Activated CD8-positive, alpha-beta memory T cell treated with anti-CD3 and anti-CD28 coated beads, Interleukin-2, amount 10 ng/mL, durations not matched to agents 7 days and 5 days (primary cell): ENCODE measurements around the gene MAP7. TPM values are rescaled to one million over a fixed set of nuclear protein-coding genes. Genes with fewer than 3 reads are reported as not detected.

Experiments used
- ATAC-seq: fragments of 150-1000 bp; cut with Tn5 transposase; one replicate; pipeline ENCODE4 v1.10.0; 2021; ENCODE audit warnings: moderate library complexity
- CTCF ChIA-PET: fragments of 350-600 bp; sonication (Branson Sonifier 250); formaldehyde crosslinking; loops from one replicate; lab custom pipeline; 2021; ENCODE audit warnings: antibody characterized with exemption; lab: Charles Lee
- DNase-seq: peaks from one replicate; pipeline ENCODE4 v3.0.0-alpha.2; 2020
- H3K27ac Mint-ChIP-seq: one replicate; pipeline ENCODE4 v1.8.0; 2021; ENCODE audit warnings: mild to moderate bottlenecking, mixed read lengths
- H3K27me3 Mint-ChIP-seq: one replicate; pipeline ENCODE4 v1.8.0; 2021; ENCODE audit warnings: mixed read lengths
- H3K36me3 Mint-ChIP-seq: one replicate; pipeline ENCODE4 v1.8.0; 2021; ENCODE audit warnings: mild to moderate bottlenecking, mixed read lengths
- H3K4me1 Mint-ChIP-seq: one replicate; pipeline ENCODE4 v1.8.0; 2021; ENCODE audit warnings: mixed read lengths
- H3K4me3 Mint-ChIP-seq: one replicate; pipeline ENCODE4 v1.8.0; 2021; ENCODE audit warnings: mild to moderate bottlenecking, moderate library complexity, mixed read lengths
- H3K9me3 Mint-ChIP-seq: one replicate; pipeline ENCODE4 v1.8.0; 2022; ENCODE audit warnings: low read depth, mixed read lengths
- total RNA-seq, 2 experiments: library from RNA; stranded (reverse); gene quantifications; one replicate each; pipeline ENCODE4 v1.2.3, GENCODE V29; 2021

Gene MAP7
- total RNA-seq, 2 experiments from 2014 or later: 0.29 to 0.59 TPM

DNA sequence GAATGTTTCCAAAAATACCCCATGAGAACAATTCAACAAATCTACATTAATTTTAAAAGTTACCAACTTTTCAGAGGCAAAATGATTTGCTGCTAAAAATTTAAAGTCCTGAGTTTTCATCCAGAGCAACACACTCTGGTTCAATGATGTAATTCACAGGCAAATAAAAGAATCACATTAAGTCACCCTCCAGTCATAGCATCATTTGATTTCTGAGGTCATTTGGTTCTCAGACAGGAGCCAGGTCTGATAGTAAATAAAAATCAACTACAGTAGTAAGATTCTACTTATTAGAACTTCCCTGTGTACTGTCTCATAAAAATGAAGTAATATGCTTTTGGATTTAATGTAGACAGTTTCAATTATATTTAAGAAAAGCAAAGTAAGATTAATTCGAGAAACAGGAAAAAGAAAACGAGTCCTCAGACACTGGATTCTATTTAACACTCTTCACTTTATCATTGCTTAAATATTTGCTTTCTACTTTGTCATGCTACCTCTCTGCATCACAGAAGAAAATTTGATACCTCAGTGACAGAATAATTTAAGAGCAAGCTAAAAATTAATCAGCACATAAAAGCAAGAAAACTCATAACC, 25.8 kb downstream of the MAP7 start:
- ATAC-seq: no peak
- Mint-ChIP-seq H3K9me3 (no peaks in the 10 kb centered on the region), H3K4me3 (no peak overlapping the region), H3K4me1 (peaks cover 19% of the 10 kb centered on the region), H3K27me3 (peaks cover 39% of the 10 kb centered on the region), H3K27ac (no peak overlapping the region), H3K36me3 (peaks cover 2% of the 10 kb centered on the region)
- DNase-seq: no peak
- CTCF ChIA-PET: interaction anchor here (2.4 kb wide), 1 partner anchor 25 kb away, joined by 15 read pairs; the partner anchor contains the start of gene MAP7

DNA sequence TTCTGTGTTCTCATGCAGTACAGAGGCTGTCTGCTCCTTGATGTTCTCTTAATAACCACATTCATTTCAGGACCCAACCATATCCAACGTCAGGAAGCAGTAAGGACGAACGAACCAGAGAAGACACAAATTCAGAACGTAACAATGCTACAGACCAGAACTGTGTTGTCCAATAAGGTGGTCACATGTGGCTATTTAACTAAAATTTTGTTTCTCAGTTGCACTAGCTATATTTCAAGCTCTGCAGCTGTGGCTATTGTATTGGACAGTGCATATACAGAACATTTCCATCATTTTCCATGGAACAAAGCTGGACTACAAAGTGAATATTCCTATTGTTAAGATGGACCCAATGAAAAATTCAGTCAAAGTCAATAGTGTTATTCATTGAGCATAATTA, 27.0 kb downstream of the MAP7 start:
- H3K36me3 Mint-ChIP-seq: peaks cover 2% of the 10 kb centered on the region
- no peak overlapping the region for H3K27ac Mint-ChIP-seq
- H3K27me3 Mint-ChIP-seq: peaks cover 41% of the 10 kb centered on the region
- DNase-seq (no peak), ATAC-seq (no peak)
- H3K4me1 Mint-ChIP-seq: peaks cover 19% of the 10 kb centered on the region
- no peaks in the 10 kb centered on the region for H3K9me3 Mint-ChIP-seq
- H3K4me3 Mint-ChIP-seq: no peak overlapping the region
- CTCF ChIA-PET: no interaction called here

DNA sequence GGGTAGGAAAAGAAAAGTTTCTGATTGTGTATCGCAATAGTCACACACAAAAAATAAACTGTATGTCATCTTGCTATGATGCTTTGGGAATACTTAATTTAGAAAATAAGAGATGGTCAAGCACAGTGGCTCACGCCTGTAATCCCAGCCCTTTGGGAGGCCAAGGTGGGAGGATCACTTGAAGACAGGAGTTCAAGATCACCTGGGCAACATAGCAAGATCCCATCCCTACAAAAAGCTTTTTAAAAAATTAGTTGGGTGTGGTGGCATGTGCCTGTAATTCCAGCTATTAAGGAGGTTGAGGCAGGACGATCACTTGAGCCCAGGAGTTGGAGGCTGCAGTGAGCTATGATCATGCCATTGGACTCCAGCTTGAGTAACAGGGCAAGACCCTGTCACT, 27.6 kb downstream of the MAP7 start:
- H3K27ac Mint-ChIP-seq: no peak overlapping the region
- peaks cover 2% of the 10 kb centered on the region for H3K36me3 Mint-ChIP-seq
- peaks cover 19% of the 10 kb centered on the region for H3K4me1 Mint-ChIP-seq
- peaks cover 38% of the 10 kb centered on the region for H3K27me3 Mint-ChIP-seq
- no peak for DNase-seq
- no peak overlapping the region for H3K4me3 Mint-ChIP-seq
- no peak for ATAC-seq
- CTCF ChIA-PET: no interaction called here
- H3K9me3 Mint-ChIP-seq: no peaks in the 10 kb centered on the region

DNA sequence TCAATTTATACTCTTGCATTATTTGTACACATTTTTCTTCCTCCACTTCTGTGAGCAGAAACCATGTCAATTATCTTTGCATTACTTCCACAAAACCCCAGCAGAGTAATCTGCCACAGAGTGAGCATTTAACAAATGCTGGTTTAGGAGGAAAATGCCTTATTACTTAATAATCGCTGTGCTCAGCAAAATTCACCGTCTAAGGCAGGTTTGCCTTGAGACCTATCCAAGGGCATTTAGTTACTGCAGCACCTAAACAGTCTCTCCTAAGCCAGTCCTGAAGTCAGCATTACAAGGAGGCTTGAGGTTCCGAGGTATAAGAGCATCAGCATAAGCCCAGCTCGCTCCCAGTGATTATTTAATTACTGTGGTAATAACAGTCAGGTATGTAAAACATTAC, 28.3 kb downstream of the MAP7 start:
- no peak overlapping the region for H3K27ac Mint-ChIP-seq
- peaks cover 2% of the 10 kb centered on the region for H3K36me3 Mint-ChIP-seq
- H3K4me1 Mint-ChIP-seq: peaks cover 15% of the 10 kb centered on the region
- ATAC-seq (no peak), DNase-seq (no peak)
- H3K27me3 Mint-ChIP-seq: peaks cover 32% of the 10 kb centered on the region
- H3K4me3 Mint-ChIP-seq: no peak overlapping the region
- CTCF ChIA-PET: no interaction called here
- H3K9me3 Mint-ChIP-seq: no peaks in the 10 kb centered on the region

DNA sequence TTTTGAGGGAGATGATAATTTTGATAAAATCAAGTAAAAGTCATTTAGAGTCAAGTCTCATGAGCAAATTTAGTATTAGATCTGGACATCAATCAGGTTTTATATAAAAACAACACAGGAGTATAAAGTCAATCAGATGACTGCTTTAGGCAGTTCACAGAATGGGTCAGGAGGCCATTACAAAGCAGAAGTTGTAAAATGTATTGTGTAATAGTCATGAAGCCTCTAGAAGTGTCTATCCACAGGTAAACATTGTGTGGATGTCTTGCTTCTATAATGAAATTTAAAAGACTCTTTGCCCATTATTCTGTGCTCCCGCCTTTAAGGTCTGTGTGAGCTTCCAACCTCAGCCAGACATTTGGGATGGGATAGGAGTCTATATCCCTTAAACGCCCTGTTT, 28.8 kb downstream of the MAP7 start:
- DNase-seq (no peak), ATAC-seq (no peak)
- no peak overlapping the region for H3K27ac Mint-ChIP-seq
- CTCF ChIA-PET: no interaction called here
- H3K27me3 Mint-ChIP-seq: peaks cover 28% of the 10 kb centered on the region
- peaks cover 2% of the 10 kb centered on the region for H3K36me3 Mint-ChIP-seq
- H3K4me1 Mint-ChIP-seq: peaks cover 11% of the 10 kb centered on the region
- no peak overlapping the region for H3K4me3 Mint-ChIP-seq
- no peaks in the 10 kb centered on the region for H3K9me3 Mint-ChIP-seq

DNA sequence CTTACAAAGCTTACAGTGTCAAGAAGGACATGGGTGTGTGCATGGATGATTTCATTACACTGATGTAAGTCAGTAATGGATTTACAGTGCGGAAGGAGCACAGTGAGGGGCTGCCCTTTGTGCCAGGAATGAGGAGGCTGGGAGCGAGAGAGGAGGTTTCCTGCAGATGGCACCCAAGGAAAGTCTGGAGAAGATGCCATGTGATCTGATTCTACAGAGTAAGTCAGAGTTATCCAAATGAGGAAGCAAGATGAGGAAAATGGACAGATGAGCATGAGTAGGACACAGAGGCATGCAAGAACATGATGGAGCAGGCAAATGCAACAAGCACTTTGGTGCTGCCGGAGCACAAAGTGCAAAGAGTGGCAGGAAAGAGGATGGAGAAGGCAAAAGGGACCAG, 29.7 kb downstream of the MAP7 start:
- DNase-seq: no peak
- Mint-ChIP-seq H3K27me3 (peaks cover 26% of the 10 kb centered on the region), H3K27ac (no peak overlapping the region), H3K9me3 (no peaks in the 10 kb centered on the region), H3K4me3 (no peak overlapping the region), H3K4me1 (peaks cover 4% of the 10 kb centered on the region), H3K36me3 (peaks cover 2% of the 10 kb centered on the region)
- CTCF ChIA-PET: no interaction called here
- no peak for ATAC-seq

DNA sequence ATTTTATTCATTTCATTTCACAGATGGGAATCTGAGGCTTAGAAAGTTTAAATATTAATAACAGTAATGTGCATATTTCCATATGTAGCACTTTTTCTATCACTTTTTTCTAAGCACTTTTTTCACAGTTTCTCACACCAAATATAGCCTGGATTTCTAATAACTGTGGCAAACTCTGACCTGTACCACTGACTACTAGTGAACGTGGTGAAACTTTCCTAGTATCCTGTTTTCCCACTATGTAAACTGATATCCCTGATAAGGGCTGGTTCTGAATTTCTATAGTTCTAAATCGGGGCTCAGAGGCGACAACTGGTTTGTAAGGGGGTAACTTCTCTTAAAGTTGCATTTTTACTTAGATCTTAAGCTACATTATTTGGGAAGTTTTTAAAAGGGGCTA, 32.6 kb downstream of the MAP7 start:
- CTCF ChIA-PET: no interaction called here

DNA sequence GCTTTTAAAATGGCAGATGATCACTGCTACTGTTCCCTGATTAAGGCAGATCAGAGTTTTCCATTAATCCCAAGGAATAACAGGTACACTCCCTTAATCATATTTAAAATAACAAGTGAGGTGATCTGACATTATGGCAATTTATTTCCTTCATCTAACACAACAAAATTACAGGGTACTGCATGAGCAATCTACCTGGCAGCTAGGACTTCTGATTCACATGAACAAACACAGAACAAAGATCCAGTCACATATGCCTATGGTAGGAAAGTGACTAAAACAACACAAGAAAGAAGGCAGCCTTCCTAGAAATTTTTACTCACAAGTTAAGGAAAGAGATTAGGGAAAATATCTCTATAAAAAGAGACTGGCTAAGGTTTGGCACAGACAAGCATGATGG, 33.2 kb downstream of the MAP7 start:
- CTCF ChIA-PET: no interaction called here

More for the DNA sequence above, 32.6 kb downstream of the MAP7 start:
- no peaks in the 10 kb centered on the region for H3K9me3 Mint-ChIP-seq
- H3K4me1 Mint-ChIP-seq: no peaks in the 10 kb centered on the region
- no peak for DNase-seq
- H3K4me3 Mint-ChIP-seq: no peak overlapping the region
- ATAC-seq: no peak
- no peak overlapping the region for H3K27ac Mint-ChIP-seq
- H3K36me3 Mint-ChIP-seq: peaks cover 2% of the 10 kb centered on the region
- H3K27me3 Mint-ChIP-seq: peaks cover 22% of the 10 kb centered on the region

DNA sequence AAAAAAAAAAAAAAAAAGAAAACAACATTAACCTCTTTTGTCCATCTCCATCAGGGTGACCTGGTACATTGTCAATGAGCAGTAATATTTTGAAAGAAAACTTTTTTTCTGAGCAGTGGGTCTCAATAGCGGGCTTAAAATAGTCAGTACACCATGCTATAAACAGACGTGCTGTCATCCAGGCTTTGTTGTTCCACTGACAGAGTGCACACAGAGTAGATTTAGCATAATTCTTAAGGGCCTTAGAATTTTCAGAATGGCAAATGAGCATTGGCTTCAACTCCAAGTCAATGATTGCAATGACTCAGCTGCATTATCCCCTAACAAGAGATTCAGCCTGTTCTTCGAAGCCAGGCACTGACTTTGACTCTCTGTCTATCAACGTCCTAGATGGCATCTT, 35.6 kb downstream of the MAP7 start:
- Mint-ChIP-seq H3K4me3 (no peak overlapping the region), H3K4me1 (peaks cover 10% of the 10 kb centered on the region), H3K36me3 (no peaks in the 10 kb centered on the region), H3K27ac (no peak overlapping the region), H3K27me3 (peaks cover 13% of the 10 kb centered on the region), H3K9me3 (no peaks in the 10 kb centered on the region)
- CTCF ChIA-PET: no interaction called here
- DNase-seq (no peak), ATAC-seq (no peak)

More for the DNA sequence above, 33.2 kb downstream of the MAP7 start:
- no peak for ATAC-seq
- Mint-ChIP-seq H3K27ac (no peak overlapping the region), H3K27me3 (peaks cover 22% of the 10 kb centered on the region), H3K4me3 (no peak overlapping the region), H3K9me3 (no peaks in the 10 kb centered on the region), H3K36me3 (no peaks in the 10 kb centered on the region), H3K4me1 (no peaks in the 10 kb centered on the region)
- no peak for DNase-seq

DNA sequence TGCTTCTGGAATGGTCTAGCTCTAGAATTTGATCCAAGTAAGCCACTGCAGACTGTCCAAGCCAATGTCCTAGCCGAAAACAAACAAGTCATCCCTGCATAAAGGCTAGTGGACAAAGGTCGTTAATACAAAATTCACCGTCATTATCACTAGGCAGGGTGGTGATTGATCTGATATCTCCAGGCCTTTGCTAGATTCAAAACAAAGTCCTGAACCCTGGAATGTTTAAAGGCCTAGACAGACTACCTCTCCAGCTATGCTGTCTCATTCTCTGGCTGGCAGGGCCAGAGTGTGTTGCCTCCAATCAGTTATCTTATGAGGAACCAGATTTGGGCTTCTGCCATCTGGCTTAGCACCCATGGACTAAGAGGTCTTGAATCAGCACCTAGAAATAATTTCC, 38.3 kb downstream of the MAP7 start:
- DNase-seq (no peak), ATAC-seq (no peak)
- CTCF ChIA-PET: interaction anchor here (1.5 kb wide), 1 partner anchor 38 kb away, joined by 3 read pairs; the partner anchor contains the start of gene MAP7
- Mint-ChIP-seq H3K9me3 (no peaks in the 10 kb centered on the region), H3K36me3 (no peaks in the 10 kb centered on the region), H3K27me3 (peaks cover 8% of the 10 kb centered on the region), H3K4me3 (no peak overlapping the region), H3K4me1 (peaks cover 10% of the 10 kb centered on the region), H3K27ac (no peak overlapping the region)

DNA sequence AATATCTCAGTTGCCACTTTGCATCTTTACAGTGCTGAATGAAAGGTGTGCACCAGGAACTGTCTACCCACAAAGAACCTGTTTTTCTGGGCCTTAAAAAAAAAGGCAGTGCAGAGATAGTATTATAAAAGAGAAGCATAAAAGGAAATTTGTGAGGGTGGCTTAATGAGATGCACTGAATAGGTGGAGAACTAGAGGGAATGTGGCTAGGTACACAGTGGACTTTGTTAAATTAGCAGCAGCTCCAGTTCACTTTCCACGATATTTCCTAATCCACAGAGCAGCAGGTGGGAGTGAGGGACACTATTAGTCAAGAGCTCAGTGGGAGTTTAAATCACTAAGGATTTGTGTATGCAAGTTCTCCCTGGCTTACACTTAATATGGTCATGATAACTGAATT, 38.8 kb downstream of the MAP7 start:
- Mint-ChIP-seq H3K27me3 (peaks cover 8% of the 10 kb centered on the region), H3K4me1 (peaks cover 10% of the 10 kb centered on the region), H3K4me3 (no peak overlapping the region), H3K36me3 (no peaks in the 10 kb centered on the region), H3K27ac (no peak overlapping the region), H3K9me3 (no peaks in the 10 kb centered on the region)
- CTCF ChIA-PET: interaction anchor here (1.5 kb wide), 1 partner anchor 39 kb away, joined by 3 read pairs; the partner anchor contains the start of gene MAP7
- ATAC-seq (no peak), DNase-seq (no peak)

DNA sequence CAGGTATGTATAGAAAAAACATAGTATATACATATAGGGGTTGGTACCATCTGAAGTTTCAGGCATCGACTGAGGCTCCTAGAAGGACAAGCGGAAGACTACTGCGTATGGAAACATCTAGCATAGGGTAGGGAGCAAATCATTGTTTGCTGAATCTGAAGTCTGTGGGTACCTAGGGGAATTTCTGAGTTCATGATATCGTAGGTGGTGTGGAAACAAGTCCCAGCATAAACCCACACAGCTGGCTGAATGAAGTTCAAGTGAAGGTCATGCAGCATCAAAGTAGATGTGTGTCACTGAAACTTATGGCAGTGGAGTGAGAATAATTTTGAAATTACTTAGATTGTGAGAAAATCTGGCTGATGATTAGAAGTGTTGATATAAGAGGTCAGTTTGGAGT, 39.4 kb downstream of the MAP7 start:
- Mint-ChIP-seq H3K9me3 (no peaks in the 10 kb centered on the region), H3K27me3 (peaks cover 9% of the 10 kb centered on the region), H3K36me3 (no peaks in the 10 kb centered on the region), H3K4me1 (peaks cover 10% of the 10 kb centered on the region), H3K4me3 (no peak overlapping the region), H3K27ac (no peak overlapping the region)
- CTCF ChIA-PET: no interaction called here
- ATAC-seq (no peak), DNase-seq (no peak)

DNA sequence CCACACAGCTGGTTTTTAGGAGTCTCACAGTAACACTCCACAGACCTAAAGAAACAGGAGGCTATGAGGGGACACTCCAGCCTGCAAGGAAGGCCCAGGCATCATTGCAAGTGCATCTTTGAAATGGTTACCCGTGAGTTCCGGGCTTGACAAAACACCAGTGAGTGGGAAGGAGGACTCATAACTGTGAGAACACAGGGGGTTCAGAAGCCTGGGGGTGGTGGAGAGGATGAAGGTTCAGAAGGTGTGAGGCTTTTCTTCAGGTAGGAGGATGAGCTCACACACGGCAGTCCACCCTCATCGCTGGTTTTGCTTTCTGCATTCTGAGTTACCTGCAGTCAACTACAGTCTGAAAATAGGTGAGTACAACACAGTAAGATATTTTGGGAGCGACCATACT, 39.9 kb downstream of the MAP7 start:
- CTCF ChIA-PET: no interaction called here
- Mint-ChIP-seq H3K36me3 (no peaks in the 10 kb centered on the region), H3K27ac (no peak overlapping the region), H3K4me1 (peaks cover 10% of the 10 kb centered on the region), H3K27me3 (peaks cover 7% of the 10 kb centered on the region), H3K4me3 (no peak overlapping the region), H3K9me3 (no peaks in the 10 kb centered on the region)
- DNase-seq (no peak), ATAC-seq (no peak)

DNA sequence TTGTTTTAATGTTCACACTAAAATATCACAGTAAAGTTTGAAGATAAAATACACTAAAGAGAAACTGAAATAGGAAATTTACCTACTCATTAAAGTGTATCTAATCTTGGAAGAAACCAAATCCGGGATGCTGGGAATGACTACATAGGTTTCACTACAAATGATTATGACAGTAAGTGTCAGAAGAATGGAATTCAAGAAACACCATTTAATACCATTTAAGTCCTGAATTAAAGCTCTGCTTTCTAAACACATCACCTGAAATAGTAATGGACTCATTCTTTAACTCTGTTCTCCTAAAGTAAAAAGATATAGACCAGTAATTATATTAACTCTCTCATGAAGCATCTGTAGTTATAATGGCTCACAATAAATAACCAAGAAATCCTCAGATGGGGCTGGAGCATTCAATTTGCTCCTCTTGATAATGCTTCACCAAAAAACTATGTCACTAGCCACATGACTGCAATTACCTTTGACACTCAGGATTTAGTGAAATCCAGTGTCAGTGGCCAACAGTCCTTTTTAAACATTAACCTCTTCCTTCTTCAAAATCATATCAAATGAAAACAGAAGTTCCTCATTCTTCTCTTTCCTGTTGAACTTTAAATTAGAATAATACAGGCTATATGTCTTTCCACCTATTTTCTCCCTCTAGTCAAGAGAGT, 41.4 kb downstream of the MAP7 start:
- Mint-ChIP-seq H3K4me3 (no peak overlapping the region), H3K36me3 (no peaks in the 10 kb centered on the region), H3K27me3 (peaks cover 5% of the 10 kb centered on the region), H3K27ac (no peak overlapping the region), H3K9me3 (no peaks in the 10 kb centered on the region), H3K4me1 (peaks cover 10% of the 10 kb centered on the region)
- ATAC-seq: no peak
- no peak for DNase-seq
- CTCF ChIA-PET: no interaction called here
